Measurements from ENCODE around the gene PAQR5.

Gene PAQR5

GRCh38 chr15:69421498-69421897, 122.8 kb downstream of the PAQR5 start:
- H3K4me2 ChIP-seq (ENCODE audit: low read depth, low read length, poor library complexity, severe bottlenecking), result no peak overlapping the region
- H3K4me3 ChIP-seq (ENCODE audit: low read length, poor library complexity, severe bottlenecking), result no peak overlapping the region
- peaks cover 6% of the 10 kb centered on the region for H4K20me1 ChIP-seq (ENCODE audit: insufficient read depth, low read length, poor library complexity, severe bottlenecking)
- H3F3A ChIP-seq (ENCODE audit: low read depth), result no peaks in the 10 kb centered on the region
- no peak overlapping the region for H2AFZ ChIP-seq (ENCODE audit: low read length)
- no peaks in the 10 kb centered on the region for H3K9me2 ChIP-seq (replicated peaks; ENCODE audit: low read depth, low read length)
- peaks cover 36% of the 10 kb centered on the region for H3K4me1 ChIP-seq (ENCODE audit: insufficient read depth, low read length, poor library complexity, severe bottlenecking)
- no peaks in the 10 kb centered on the region for H3K27me3 ChIP-seq (ENCODE audit: insufficient read depth, low read length, poor library complexity, severe bottlenecking)
- no peaks in the 10 kb centered on the region for H3K9me3 ChIP-seq (ENCODE audit: insufficient read depth, low read depth, low read length)
- peaks cover 78% of the 10 kb centered on the region for H3K36me3 ChIP-seq (ENCODE audit: insufficient read depth, low read length)
- no peak for TF ChIP-seq CTCF (conservative IDR thresholded peaks at IDR 0.05; ENCODE audit: low read length)
- no peak for TF ChIP-seq EZH2phosphoT487 (IDR thresholded peaks at IDR 0.05; ENCODE audit: borderline replicate concordance)
- H3K9ac ChIP-seq (ENCODE audit: low read depth, low read length, poor library complexity, severe bottlenecking), result no peak overlapping the region
- peaks cover 75% of the 10 kb centered on the region for H3K79me2 ChIP-seq (ENCODE audit: insufficient read depth, low read length)

- H3K36me3 ChIP-seq (ENCODE audit: insufficient read depth, low read length), result peaks cover 87% of the 10 kb centered on the region
- peaks cover 4% of the 10 kb centered on the region for H4K20me1 ChIP-seq (ENCODE audit: insufficient read depth, low read length, poor library complexity, severe bottlenecking)
- no peaks in the 10 kb centered on the region for H3K9me3 ChIP-seq (ENCODE audit: insufficient read depth, low read depth, low read length)
- H3K9ac ChIP-seq (ENCODE audit: low read depth, low read length, poor library complexity, severe bottlenecking), result no peak overlapping the region
- H2AFZ ChIP-seq (ENCODE audit: low read length), result no peak overlapping the region
- H3K4me3 ChIP-seq (ENCODE audit: low read length, poor library complexity, severe bottlenecking), result no peak overlapping the region
- H3K79me2 ChIP-seq (ENCODE audit: insufficient read depth, low read length), result peaks cover 67% of the 10 kb centered on the region
- no peaks in the 10 kb centered on the region for H3K9me2 ChIP-seq (replicated peaks; ENCODE audit: low read depth, low read length)
- TF ChIP-seq CTCF (conservative IDR thresholded peaks at IDR 0.05; ENCODE audit: low read length) (no peak), EZH2phosphoT487 (IDR thresholded peaks at IDR 0.05; ENCODE audit: borderline replicate concordance) (no peak)
- peaks cover 31% of the 10 kb centered on the region for H3K4me1 ChIP-seq (ENCODE audit: insufficient read depth, low read length, poor library complexity, severe bottlenecking)
- no peak overlapping the region for H3K4me2 ChIP-seq (ENCODE audit: low read depth, low read length, poor library complexity, severe bottlenecking)
- no peaks in the 10 kb centered on the region for H3K27me3 ChIP-seq (ENCODE audit: insufficient read depth, low read length, poor library complexity, severe bottlenecking)
- H3F3A ChIP-seq (ENCODE audit: low read depth), result no peaks in the 10 kb centered on the region
Observed at GRCh38 chr15:69422336-69422895, 123.7 kb downstream of the PAQR5 start.

- H3F3A ChIP-seq (ENCODE audit: low read depth), result no peaks in the 10 kb centered on the region
- TF ChIP-seq CTCF (conservative IDR thresholded peaks at IDR 0.05; ENCODE audit: low read length), result no peak
- TF ChIP-seq EZH2phosphoT487 (IDR thresholded peaks at IDR 0.05; ENCODE audit: borderline replicate concordance), result no peak
- H3K79me2 ChIP-seq (ENCODE audit: insufficient read depth, low read length), result peaks cover 51% of the 10 kb centered on the region
- no peak overlapping the region for H3K9ac ChIP-seq (ENCODE audit: low read depth, low read length, poor library complexity, severe bottlenecking)
- H3K36me3 ChIP-seq (ENCODE audit: insufficient read depth, low read length), result peaks cover 82% of the 10 kb centered on the region
- H4K20me1 ChIP-seq (ENCODE audit: insufficient read depth, low read length, poor library complexity, severe bottlenecking), result peaks cover 4% of the 10 kb centered on the region
- H3K4me2 ChIP-seq (ENCODE audit: low read depth, low read length, poor library complexity, severe bottlenecking), result no peak overlapping the region
- H2AFZ ChIP-seq (ENCODE audit: low read length), result no peak overlapping the region
- no peaks in the 10 kb centered on the region for H3K27me3 ChIP-seq (ENCODE audit: insufficient read depth, low read length, poor library complexity, severe bottlenecking)
- H3K4me1 ChIP-seq (ENCODE audit: insufficient read depth, low read length, poor library complexity, severe bottlenecking), result peaks cover 19% of the 10 kb centered on the region
- no peak overlapping the region for H3K4me3 ChIP-seq (ENCODE audit: low read length, poor library complexity, severe bottlenecking)
- no peaks in the 10 kb centered on the region for H3K9me3 ChIP-seq (ENCODE audit: insufficient read depth, low read depth, low read length)
- no peaks in the 10 kb centered on the region for H3K9me2 ChIP-seq (replicated peaks; ENCODE audit: low read depth, low read length)
Observed at GRCh38 chr15:69424001-69424400, 125.3 kb downstream of the PAQR5 start.

Data from Loucy (cell line).